GM23248 (cell line): ENCODE results near the gene MAP1B. TPM values are rescaled to one million over a fixed set of nuclear protein-coding genes. Genes with fewer than 3 reads are reported as not detected.

ENCODE experiments used
- DNase-seq: peaks from one replicate; pipeline ENCODE4 v3.0.0-alpha.2; 2015
- H2AFZ ChIP-seq: fragments of 200-600 bp; sonication (generic); 2 replicates; pipeline ENCODE4 v1.6.1; 2016; ENCODE audit warnings: antibody characterized with exemption
- H3F3A ChIP-seq: fragments of 200-600 bp; sonication (generic); 2 replicates; pipeline ENCODE4 v1.6.1; 2016; ENCODE audit warnings: mild to moderate bottlenecking, antibody characterized with exemption, mixed run types; ENCODE audit not compliant: insufficient read depth
- H3K27ac ChIP-seq: fragments of 200-600 bp; sonication (generic); 2 replicates; pipeline ENCODE4 v1.5.1; 2016; ENCODE audit warnings: mild to moderate bottlenecking
- H3K27me3 ChIP-seq: fragments of 200-600 bp; sonication (generic); replicated peaks from 2 replicates; pipeline ENCODE4 v1.6.1; 2016; ENCODE audit warnings: mild to moderate bottlenecking; ENCODE audit not compliant: insufficient read depth
- H3K36me3 ChIP-seq: fragments of 200-600 bp; sonication (generic); 2 replicates; pipeline ENCODE4 v1.6.1; 2016; ENCODE audit warnings: low read depth, mild to moderate bottlenecking
- H3K4me1 ChIP-seq: fragments of 200-600 bp; sonication (generic); 2 replicates; pipeline ENCODE4 v1.6.1; 2016; ENCODE audit warnings: mild to moderate bottlenecking; ENCODE audit not compliant: insufficient read depth
- H3K4me2 ChIP-seq: fragments of 200-600 bp; sonication (generic); one replicate; pipeline ENCODE4 v1.6.1; 2016; ENCODE audit warnings: mild to moderate bottlenecking; ENCODE audit not compliant: unreplicated experiment
- H3K4me3 ChIP-seq: fragments of 200-600 bp; sonication (generic); 2 replicates; pipeline ENCODE4 v1.5.1; 2016; ENCODE audit warnings: mild to moderate bottlenecking
- H3K79me2 ChIP-seq: fragments of 200-600 bp; sonication (generic); 2 replicates; pipeline ENCODE4 v1.6.1; 2016; ENCODE audit warnings: mild to moderate bottlenecking; ENCODE audit not compliant: insufficient read depth
- H3K9ac ChIP-seq: fragments of 200-600 bp; sonication (generic); 2 replicates; pipeline ENCODE4 v1.6.1; 2016; ENCODE audit warnings: mild to moderate bottlenecking
- H3K9me2 ChIP-seq: fragments of 200-600 bp; sonication (generic); 2 replicates; pipeline ENCODE4 v1.6.1; 2016; ENCODE audit warnings: mixed run types, mild to moderate bottlenecking, moderate library complexity; ENCODE audit not compliant: insufficient read depth
- H3K9me3 ChIP-seq: fragments of 200-600 bp; sonication (generic); one replicate; pipeline ENCODE4 v1.6.1; 2017; ENCODE audit warnings: low read depth
- H4K20me1 ChIP-seq: fragments of 200-600 bp; sonication (generic); 2 replicates; pipeline ENCODE4 v1.6.0; 2016; ENCODE audit not compliant: insufficient read depth
- EZH2 ChIP-seq: fragments of 200-600 bp; sonication (generic); IDR thresholded peaks from 2 replicates; pipeline ENCODE4 v1.6.1; 2018; ENCODE audit warnings: antibody characterized with exemption, mild to moderate bottlenecking; ENCODE audit not compliant: insufficient read depth, poor library complexity, severe bottlenecking
- EZH2phosphoT487 ChIP-seq: fragments of 200-600 bp; sonication (generic); IDR thresholded peaks from 2 replicates; pipeline ENCODE4 v1.6.1; 2018; ENCODE audit warnings: antibody characterized with exemption, moderate library complexity, mild to moderate bottlenecking, low read depth; ENCODE audit not compliant: insufficient read depth
- WGBS, 2 experiments: methylation state at CpG; one replicate each; pipeline ENCODE4 v1.1.6; 2015 to 2017; ENCODE audit warnings: low lambda C conversion rate in 2 of 2, low coverage in 1 of 2; ENCODE audit errors: missing lambda C conversion rate in 2 of 2; 5-methylcytosine and 5-hydroxymethylcytosine counted together
- in situ Hi-C: fragments of 300-500 bp; cut with MboI; formaldehyde crosslinking; loops from 2 replicates; pipeline ENCODE4 v1.15.0; 2020
- polyA plus RNA-seq: library from polyadenylated mRNA; unstranded; fragments of >200 nt; fragmentation: Nextera tagmentation; extraction: Ambion mirVana; gene quantifications from 2 replicates; pipeline ENCODE4 v1.2.1, GENCODE V29; 2016
- total RNA-seq: library from RNA; depleted of rRNA; stranded (reverse); fragments of >200 nt; shearing (Covaris generic); gene quantifications from 2 replicates; pipeline ENCODE4 v1.2.3, GENCODE V29; 2014

The MAP1B gene
- total and polyA plus RNA-seq, 2 experiments from 2014 or later, result 149 to 267 TPM

DNA sequence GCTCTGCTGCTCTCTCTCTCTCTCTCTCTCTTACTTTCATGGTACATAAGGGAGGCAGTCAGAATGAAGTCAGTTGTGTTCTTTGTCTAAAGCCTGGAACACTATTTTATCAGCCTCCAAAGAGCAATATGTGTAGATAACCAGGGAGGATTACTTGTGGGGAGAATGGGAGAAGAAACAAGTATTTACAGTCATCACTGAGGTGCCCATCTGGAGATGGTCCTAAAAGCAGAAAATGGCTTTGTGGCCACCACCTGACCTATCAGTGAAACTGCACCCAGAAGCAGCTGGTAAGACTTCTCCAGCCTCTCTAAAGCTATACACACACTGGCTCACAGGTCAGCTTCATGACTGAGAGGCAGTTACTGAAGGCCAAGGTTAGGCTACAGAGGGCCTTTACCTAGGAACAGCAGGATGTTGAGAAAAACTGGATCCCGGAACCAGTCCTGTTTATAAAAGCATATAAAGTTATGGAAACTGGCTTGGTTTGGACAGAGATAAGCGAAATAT is 137.6 kb downstream of the MAP1B start:
- peaks cover 35% of the 10 kb centered on the region for H3F3A ChIP-seq
- in situ Hi-C loops, result no loop called here
- H3K4me1 ChIP-seq, result peaks cover 57% of the 10 kb centered on the region
- H3K9ac ChIP-seq, result no peak overlapping the region
- no peak overlapping the region for H3K4me3 ChIP-seq
- no peaks in the 10 kb centered on the region for H3K9me2 ChIP-seq
- H3K27ac ChIP-seq, result no peak overlapping the region
- H3K9me3 ChIP-seq, result no peaks in the 10 kb centered on the region
- no peak overlapping the region for H2AFZ ChIP-seq
- peaks cover 44% of the 10 kb centered on the region for H3K79me2 ChIP-seq
- H4K20me1 ChIP-seq, result no peaks in the 10 kb centered on the region
- H3K4me2 ChIP-seq, result no peak overlapping the region
- no peaks in the 10 kb centered on the region for H3K36me3 ChIP-seq
- 96 to 97% methylated on average over 2 of the region's 2 CpGs for WGBS, 2 experiments
- peak; percentile 78 for DNase-seq
- H3K27me3 ChIP-seq, result no peaks in the 10 kb centered on the region
- no peak for TF ChIP-seq EZH2phosphoT487
- TF ChIP-seq EZH2, result no peak

- H3K9me2 ChIP-seq, result no peaks in the 10 kb centered on the region
- no peak overlapping the region for H3K4me3 ChIP-seq
- no peak overlapping the region for H3K4me2 ChIP-seq
- H4K20me1 ChIP-seq, result no peaks in the 10 kb centered on the region
- no peaks in the 10 kb centered on the region for H3K27me3 ChIP-seq
- peaks cover 35% of the 10 kb centered on the region for H3F3A ChIP-seq
- TF ChIP-seq EZH2 (no peak), EZH2phosphoT487 (no peak)
- H3K79me2 ChIP-seq, result peaks cover 39% of the 10 kb centered on the region
- H3K9me3 ChIP-seq, result no peaks in the 10 kb centered on the region
- no peak overlapping the region for H3K9ac ChIP-seq
- H3K36me3 ChIP-seq, result no peaks in the 10 kb centered on the region
- H2AFZ ChIP-seq, result no peak overlapping the region
- peaks cover 57% of the 10 kb centered on the region for H3K4me1 ChIP-seq
- in situ Hi-C loops, result no loop called here
- H3K27ac ChIP-seq, result no peak overlapping the region
- WGBS, 2 experiments, result 92 to 100% methylated on average over 1 of the region's 1 CpG
- no peak for DNase-seq
Measured at GRCh38 chr5:72245546-72245945, 138.3 kb downstream of the MAP1B start.

- WGBS, 2 experiments, result 70 to 82% methylated on average over 3 of the region's 3 CpGs
- peaks cover 35% of the 10 kb centered on the region for H3F3A ChIP-seq
- TF ChIP-seq EZH2 (no peak), EZH2phosphoT487 (no peak)
- H3K79me2 ChIP-seq, result peaks cover 34% of the 10 kb centered on the region
- peak overlapping the region; percentile 6 for H3K4me2 ChIP-seq
- no peaks in the 10 kb centered on the region for H3K27me3 ChIP-seq
- no peak overlapping the region for H3K27ac ChIP-seq
- no peaks in the 10 kb centered on the region for H3K9me2 ChIP-seq
- H2AFZ ChIP-seq, result no peak overlapping the region
- no peaks in the 10 kb centered on the region for H3K36me3 ChIP-seq
- DNase-seq, result no peak
- H3K9ac ChIP-seq, result no peak overlapping the region
- no peak overlapping the region for H3K4me3 ChIP-seq
- no peaks in the 10 kb centered on the region for H3K9me3 ChIP-seq
- peaks cover 57% of the 10 kb centered on the region for H3K4me1 ChIP-seq
- H4K20me1 ChIP-seq, result no peaks in the 10 kb centered on the region
- in situ Hi-C loops, result no loop called here
Measured at GRCh38 chr5:72245951-72246532, 138.8 kb downstream of the MAP1B start.

- no peak overlapping the region for H3K4me3 ChIP-seq
- peak overlapping the region; percentile 68; the same call in 1 of the 2 replicates for H3K27ac ChIP-seq
- H3K4me2 ChIP-seq, result peak overlapping the region; percentile 66
- H3F3A ChIP-seq, result peaks cover 35% of the 10 kb centered on the region
- no peaks in the 10 kb centered on the region for H3K9me2 ChIP-seq
- DNase-seq, result peak; percentile 38
- H4K20me1 ChIP-seq, result no peaks in the 10 kb centered on the region
- peaks cover 60% of the 10 kb centered on the region for H3K4me1 ChIP-seq
- TF ChIP-seq EZH2phosphoT487 (no peak), EZH2 (no peak)
- WGBS, 2 experiments, result 56 to 61% methylated on average over 4 of the region's 4 CpGs
- H3K36me3 ChIP-seq, result no peaks in the 10 kb centered on the region
- peaks cover 31% of the 10 kb centered on the region for H3K79me2 ChIP-seq
- no peaks in the 10 kb centered on the region for H3K9me3 ChIP-seq
- in situ Hi-C loops, result no loop called here
- no peak overlapping the region for H3K9ac ChIP-seq
- H2AFZ ChIP-seq, result no peak overlapping the region
- no peaks in the 10 kb centered on the region for H3K27me3 ChIP-seq
Measured at GRCh38 chr5:72246954-72247442, 139.7 kb downstream of the MAP1B start.
